Kidney (tissue), 14 donors: ENCODE data around the gene NRG2. TPM values are rescaled to one million over a fixed set of nuclear protein-coding genes. Genes with fewer than 3 reads are reported as not detected.

Source experiments
- DNase-seq, 5 donors: peaks; one replicate each; pipeline ENCODE4 v3.0.0-alpha.2; 2013 to 2020
- FAIRE-seq: peaks from 2 replicates; lab custom pipeline; 2012; peaks lifted over from hg19 to GRCh38; lab: Jason Lieb, UNC
- H3K27ac ChIP-seq, 2 donors: one replicate each; pipeline ENCODE4 v1.7.0; 2013; ENCODE audit warnings: low read depth in 2 of 2, low read length in 2 of 2, inconsistent platforms in 1 of 2
- H3K27me3 ChIP-seq: one replicate; pipeline ENCODE4 v1.7.1; 2013; ENCODE audit warnings: low read length, inconsistent platforms; ENCODE audit not compliant: control insufficient read depth, insufficient read depth
- H3K36me3 ChIP-seq, 3 donors: one replicate each; pipeline versions ENCODE4 v1.7.0 to v1.7.1; 2013; ENCODE audit warnings: low read length in 3 of 3, control low read depth in 1 of 3, inconsistent platforms in 1 of 3; ENCODE audit not compliant: insufficient read depth in 3 of 3, control insufficient read depth in 2 of 3
- H3K4me1 ChIP-seq, 3 donors: one replicate each; pipeline versions ENCODE4 v1.7.0 to v1.7.1; 2013; ENCODE audit warnings: low read length in 3 of 3, inconsistent platforms in 1 of 3, low read depth in 1 of 3; ENCODE audit not compliant: control insufficient read depth in 2 of 3, insufficient read depth in 2 of 3
- H3K4me3 ChIP-seq, 3 donors: one replicate each; pipeline versions ENCODE4 v1.7.0 to v1.8.1; 2013; ENCODE audit warnings: low read length in 3 of 3, control low read depth in 1 of 3, inconsistent platforms in 1 of 3
- H3K9ac ChIP-seq, 3 donors: one replicate each; pipeline versions ENCODE4 v1.7.0 to v1.7.1; 2013; ENCODE audit warnings: low read length in 3 of 3, control low read depth in 1 of 3, inconsistent platforms in 1 of 3
- H3K9me3 ChIP-seq, 3 donors: one replicate each; pipeline versions ENCODE4 v1.7.0 to v1.7.1; 2013; ENCODE audit warnings: low read length in 3 of 3, control low read depth in 1 of 3, inconsistent platforms in 1 of 3; ENCODE audit not compliant: control insufficient read depth in 2 of 3, insufficient read depth in 1 of 3
- CTCF ChIP-seq: IDR thresholded peaks from 3 replicates; pipeline ENCODE4 v1.5.1; 2012; ENCODE audit warnings: mild to moderate bottlenecking, moderate library complexity, borderline replicate concordance; ENCODE audit not compliant: insufficient read depth; ENCODE audit errors: extremely low read depth
- intact Hi-C: fragments of 100-400 bp; cut with DNase I; formaldehyde crosslinking; loops from one replicate; pipeline ENCODE4 v1.11.1; 2022
- polyA plus RNA-seq: library from polyadenylated mRNA; stranded (reverse); fragments of 350-450 nt; fragmentation: Illumina TruSeq; extraction: RNeasy Lipid Tissue Mini Kit (QIAGEN cat#74804); gene quantifications from one replicate; pipeline ENCODE4 v1.2.3, GENCODE V29; 2014; ENCODE audit warnings: low read depth, low replicate concordance; ENCODE audit not compliant: insufficient read depth
- total RNA-seq: library from RNA; stranded (reverse); fragmentation: NEBNext Ultra II Directional; extraction: Animal tissue kit (Norgen Biotek cat#: 25700); gene quantifications from one replicate; pipeline ENCODE4 v1.2.1, GENCODE V29; 2021
- donor health status: control.
- donor health status: control.
- donor health status: control.
- donor health status: control.
- donor health status: control.
- donor health status: DM: yes; HTN: yes; CAD: no.
- donor health status: Normal renal cell carcinoma (clear cell type).

The NRG2 gene
- total and polyA plus RNA-seq, 2 donors from 2014 or later: 1.9 to 4.6 TPM

GRCh38 chr5:139895046-139895445, 148.1 kb downstream of the NRG2 start:
- H3K27me3 ChIP-seq: no peaks in the 10 kb centered on the region
- H3K27ac ChIP-seq: no peak overlapping the region
- no peak overlapping the region for H3K9ac ChIP-seq
- H3K4me3 ChIP-seq: no peak overlapping the region
- H3K9me3 ChIP-seq: no peaks in the 10 kb centered on the region
- intact Hi-C loops: no loop called here
- no peaks in the 10 kb centered on the region for H3K36me3 ChIP-seq
- H3K4me1 ChIP-seq: no peaks in the 10 kb centered on the region
- FAIRE-seq: no peak
- no peak for TF ChIP-seq CTCF
- no peak for DNase-seq

- DNase-seq (no peak), FAIRE-seq (no peak)
- no peak for TF ChIP-seq CTCF
- Histone ChIP-seq H3K9ac (no peak overlapping the region), H3K4me3 (no peak overlapping the region), H3K36me3 (no peaks in the 10 kb centered on the region), H3K4me1 (no peaks in the 10 kb centered on the region), H3K27ac (no peak overlapping the region), H3K9me3 (no peaks in the 10 kb centered on the region), H3K27me3 (no peaks in the 10 kb centered on the region)
- intact Hi-C loops: no loop called here
These were observed 149.2 kb downstream of the NRG2 start for GRCh38 chr5:139893873-139894272.

GRCh38 chr5:139889410-139889809, 153.7 kb downstream of the NRG2 start:
- no peak overlapping the region for H3K4me3 ChIP-seq
- DNase-seq (no peak), FAIRE-seq (no peak)
- intact Hi-C loops: no loop called here
- no peaks in the 10 kb centered on the region for H3K9me3 ChIP-seq
- peaks cover 0 to 4% (median 0%) of the 10 kb centered on the region in 3 donors for H3K36me3 ChIP-seq
- no peaks in the 10 kb centered on the region for H3K4me1 ChIP-seq
- H3K27ac ChIP-seq: no peak overlapping the region
- TF ChIP-seq CTCF: no peak
- H3K27me3 ChIP-seq: no peaks in the 10 kb centered on the region
- H3K9ac ChIP-seq: no peak overlapping the region

GRCh38 chr5:139888370-139888769, 154.7 kb downstream of the NRG2 start:
- Histone ChIP-seq H3K36me3 (peaks cover 0 to 4% (median 0%) of the 10 kb centered on the region in 3 donors), H3K4me1 (peaks cover 0 to 3% (median 0%) of the 10 kb centered on the region in 3 donors), H3K27ac (no peak overlapping the region), H3K27me3 (no peaks in the 10 kb centered on the region), H3K4me3 (no peak overlapping the region), H3K9ac (no peak overlapping the region), H3K9me3 (no peaks in the 10 kb centered on the region)
- intact Hi-C loops: no loop called here
- FAIRE-seq (no peak), DNase-seq (no peak)
- no peak for TF ChIP-seq CTCF
